GM12892 (cell line): ENCODE data around the gene HRAS.

Experiments
- POLR2A ChIP-seq: IDR thresholded peaks from 2 replicates; pipeline ENCODE4 v1.6.1; 2011; ENCODE audit warnings: low read depth, low read length, control low read depth
- POLR2AphosphoS5 ChIP-seq: IDR thresholded peaks from 2 replicates; pipeline ENCODE4 v1.6.1; 2011; ENCODE audit warnings: low read depth, low read length, control low read depth
- TAF1 ChIP-seq: IDR thresholded peaks from 2 replicates; pipeline ENCODE4 v1.6.1; 2011; ENCODE audit warnings: low read depth, mild to moderate bottlenecking, control low read depth, low read length, borderline replicate concordance

DNA sequence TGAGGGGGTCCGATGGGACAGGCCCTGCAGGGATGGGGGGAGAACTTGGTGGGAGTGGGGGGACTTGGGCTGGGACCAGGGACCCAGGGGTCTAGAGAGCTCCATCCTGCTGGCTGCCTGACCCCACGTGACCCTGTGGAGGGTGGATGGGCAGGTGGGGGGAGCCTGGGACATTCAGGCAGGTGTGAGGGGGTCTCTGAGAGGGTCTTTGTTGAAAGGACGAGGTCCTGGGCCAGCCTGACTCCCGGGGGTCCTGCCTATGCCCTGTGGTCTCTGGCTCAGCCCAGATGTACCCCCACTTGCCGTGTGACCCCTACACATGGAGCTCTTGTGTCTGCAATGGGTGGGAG, 9.4 kb upstream of the HRAS start:
- TF ChIP-seq POLR2A, result no peak
- no peak for TF ChIP-seq POLR2AphosphoS5
- TF ChIP-seq TAF1, result no peak
